HUDEP-2 (cell line): ENCODE results near the gene TEX261.
A peak's percentile ranks its signal among the peaks of the same experiment; 100 is the strongest.

Source experiments
- DNase-seq, 76 experiments: peaks; one replicate each; lab custom pipeline; 2025; ENCODE audit not compliant: unreplicated experiment in 76 of 76; lab: John Stamatoyannopoulos, UW

The TEX261 gene

DNA sequence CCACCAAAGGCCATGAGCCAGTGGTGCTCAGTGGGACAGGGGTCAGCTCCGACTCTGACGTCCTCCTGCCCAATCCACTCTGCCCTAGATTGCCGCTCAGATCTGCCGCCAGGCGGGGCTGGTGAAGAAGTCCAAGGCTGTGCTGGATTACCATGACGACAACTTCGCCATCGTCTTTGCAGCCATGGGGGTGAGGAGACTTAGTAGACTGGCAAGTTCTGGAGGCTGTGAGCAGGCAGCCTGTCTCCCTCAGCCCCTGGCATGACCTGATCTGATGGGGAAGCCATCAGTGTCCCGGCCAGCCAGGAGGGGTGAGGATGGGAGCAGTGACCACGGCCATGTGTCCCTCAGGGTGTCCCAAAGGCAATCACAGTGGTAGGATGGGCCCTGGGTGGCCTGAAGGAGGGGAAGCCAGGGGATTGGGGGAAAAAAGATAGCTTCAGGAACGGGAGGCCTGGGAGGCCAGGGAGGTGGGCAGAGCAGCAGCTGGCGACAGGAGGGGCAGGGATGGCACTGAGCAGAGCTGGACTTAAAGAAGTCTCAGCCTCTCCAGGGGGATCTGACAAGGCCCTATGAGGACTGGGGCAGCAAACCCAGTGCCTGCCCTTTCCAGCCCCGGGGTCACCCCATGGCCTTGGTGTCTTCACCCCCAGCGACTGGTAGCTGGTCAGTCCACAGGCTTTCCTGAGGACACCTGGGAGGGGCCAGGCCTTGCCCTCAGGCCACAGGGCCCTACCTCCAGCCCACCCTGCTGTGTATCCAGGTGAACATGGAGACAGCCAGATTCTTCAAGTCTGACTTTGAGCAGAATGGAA, 33.6 kb downstream of the TEX261 start:
- DNase-seq, result no peak

DNA sequence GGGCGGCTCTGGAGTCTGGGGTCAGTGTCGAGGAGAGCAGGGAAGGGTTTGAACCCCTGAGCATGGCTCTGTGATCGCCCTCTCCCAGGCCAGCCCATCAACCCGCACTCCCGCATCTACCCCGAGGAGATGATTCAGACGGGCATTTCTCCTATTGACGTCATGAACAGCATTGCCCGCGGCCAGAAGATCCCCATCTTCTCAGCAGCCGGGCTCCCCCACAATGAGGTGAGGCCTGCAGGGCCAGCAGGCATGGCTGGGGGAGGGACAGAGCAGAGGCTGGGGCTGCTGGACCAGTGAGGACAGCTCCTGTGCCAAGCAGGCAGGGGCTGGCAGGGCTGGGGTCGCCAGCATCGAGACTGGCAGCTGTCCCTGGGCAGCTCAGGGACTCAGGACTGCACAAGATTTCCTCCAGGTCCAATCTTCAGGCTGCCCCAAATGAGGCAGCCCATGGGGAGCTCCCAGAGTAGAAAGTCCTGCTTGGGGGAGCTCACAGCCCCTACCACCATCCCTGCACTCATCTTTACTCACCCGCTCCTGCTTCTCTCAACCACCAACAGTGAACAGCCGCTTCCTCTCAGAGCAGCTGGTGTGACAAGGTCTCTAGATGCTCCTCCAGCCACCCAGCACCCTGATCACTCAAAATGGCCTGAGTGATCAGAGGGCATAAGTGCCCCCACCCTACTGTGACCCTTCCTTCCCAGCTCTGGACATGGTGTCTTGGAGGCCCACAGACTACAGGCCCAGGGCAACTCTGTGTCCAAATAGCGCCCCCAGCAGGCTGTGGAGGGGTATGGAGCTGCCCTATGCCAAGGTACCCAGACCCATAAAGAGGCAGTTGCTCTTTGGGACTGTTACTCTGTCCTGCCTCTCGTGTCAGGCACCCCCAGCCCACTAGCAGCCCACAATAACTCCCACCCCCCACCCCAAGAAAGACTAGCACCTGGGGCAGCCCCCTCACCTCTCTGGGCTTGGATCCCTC, 34.5 kb downstream of the TEX261 start:
- DNase-seq, result no peak

DNA sequence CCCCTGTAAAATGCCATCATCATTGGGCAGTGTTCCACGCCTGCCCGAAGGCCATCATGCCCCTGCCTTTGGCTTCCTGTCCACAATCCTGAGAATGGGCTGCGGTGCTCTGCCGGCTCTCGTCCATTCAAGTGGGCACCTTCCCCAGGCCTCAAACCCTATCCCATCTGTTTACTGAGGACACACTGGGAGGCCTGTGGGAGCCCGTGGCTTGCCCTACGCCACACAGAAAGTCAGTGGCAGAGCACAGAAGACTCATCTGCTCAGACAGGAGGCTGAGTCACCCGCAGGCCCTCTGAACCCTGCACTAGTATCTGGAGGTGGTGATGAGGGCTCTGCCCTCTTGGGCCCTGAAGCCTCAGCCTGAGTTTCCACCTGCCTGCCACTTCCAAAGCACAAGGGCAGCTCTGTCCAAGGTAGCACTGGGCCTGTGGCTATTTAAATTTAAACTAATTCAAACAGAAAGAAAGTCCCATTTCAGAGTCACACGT, 35.4 kb downstream of the TEX261 start:
- DNase-seq, result no peak

DNA sequence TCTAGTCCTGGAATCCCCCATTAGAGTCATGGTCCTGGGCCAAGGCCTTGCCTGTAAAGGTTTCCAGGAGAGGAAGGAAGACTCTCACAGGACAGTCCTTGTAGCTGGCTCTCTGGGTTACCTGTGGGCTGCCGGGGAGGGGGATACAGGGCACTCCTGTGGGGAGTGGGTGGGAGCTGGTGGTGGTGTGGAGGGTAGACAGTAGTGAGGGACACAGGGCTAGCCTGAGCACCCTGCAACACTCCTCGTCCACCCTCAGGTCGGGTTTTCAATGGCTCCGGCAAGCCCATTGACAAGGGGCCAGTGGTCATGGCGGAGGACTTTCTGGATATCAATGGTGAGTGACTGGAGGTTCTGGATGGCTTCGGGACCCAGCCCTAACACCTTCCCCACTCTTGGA, 35.9 kb downstream of the TEX261 start:
- DNase-seq, result no peak

DNA sequence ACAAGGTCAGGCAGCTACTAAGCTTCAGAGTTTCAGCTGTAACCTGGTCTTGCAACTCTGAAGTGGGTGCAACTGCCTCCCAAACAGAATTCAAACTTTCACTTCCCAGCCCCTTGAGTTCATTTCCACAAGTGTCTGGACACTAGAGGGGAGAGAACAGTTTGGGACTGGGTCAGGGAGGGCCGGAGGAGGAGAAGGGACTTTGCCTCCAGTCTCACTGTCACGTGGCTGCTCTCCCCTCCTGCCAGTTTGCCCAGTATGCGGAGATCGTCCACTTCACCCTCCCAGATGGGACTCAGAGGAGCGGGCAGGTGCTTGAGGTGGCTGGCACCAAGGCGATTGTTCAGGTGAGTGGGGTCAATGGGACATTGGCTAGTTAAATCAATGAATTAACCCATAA, 36.9 kb downstream of the TEX261 start:
- no peak for DNase-seq

DNA sequence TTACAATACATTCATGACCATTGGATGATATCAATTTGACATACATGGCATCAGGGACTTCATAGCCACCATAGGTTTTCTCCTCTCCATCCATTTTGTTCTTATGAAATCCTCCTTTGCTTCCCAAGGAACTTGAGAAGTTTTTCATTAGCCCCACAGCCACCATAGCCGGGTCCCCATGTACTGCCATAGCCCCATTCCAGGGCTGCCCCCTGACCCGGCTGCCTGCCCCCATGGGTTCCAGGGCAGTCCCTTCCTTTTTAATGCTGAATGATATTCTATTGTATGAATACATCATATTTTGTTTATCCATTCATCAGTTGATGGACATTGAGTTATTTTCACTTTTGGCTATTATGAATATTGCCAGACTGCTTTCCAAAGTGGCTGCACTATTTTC, 38.5 kb downstream of the TEX261 start:
- DNase-seq, result no peak

DNA sequence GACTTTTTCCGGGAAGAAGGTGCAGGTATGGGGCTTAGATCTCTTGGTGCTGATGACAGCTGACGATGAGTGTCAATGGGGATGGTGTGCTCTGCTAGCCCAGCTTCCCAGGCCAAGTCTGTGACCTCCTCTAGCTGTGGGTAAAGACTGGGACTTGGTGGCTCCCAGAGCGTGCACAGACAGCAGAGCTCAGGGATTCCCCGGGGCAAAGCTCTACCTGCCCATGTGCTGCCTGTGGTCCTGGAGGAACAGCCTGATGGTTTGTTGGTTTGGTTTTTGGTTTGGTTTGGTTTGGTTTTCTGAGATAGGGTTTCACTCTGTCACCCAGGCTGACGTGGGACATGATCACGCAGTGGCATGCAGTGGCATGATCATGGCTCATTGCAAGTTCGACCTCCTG, 39.8 kb downstream of the TEX261 start:
- no peak for DNase-seq

DNA sequence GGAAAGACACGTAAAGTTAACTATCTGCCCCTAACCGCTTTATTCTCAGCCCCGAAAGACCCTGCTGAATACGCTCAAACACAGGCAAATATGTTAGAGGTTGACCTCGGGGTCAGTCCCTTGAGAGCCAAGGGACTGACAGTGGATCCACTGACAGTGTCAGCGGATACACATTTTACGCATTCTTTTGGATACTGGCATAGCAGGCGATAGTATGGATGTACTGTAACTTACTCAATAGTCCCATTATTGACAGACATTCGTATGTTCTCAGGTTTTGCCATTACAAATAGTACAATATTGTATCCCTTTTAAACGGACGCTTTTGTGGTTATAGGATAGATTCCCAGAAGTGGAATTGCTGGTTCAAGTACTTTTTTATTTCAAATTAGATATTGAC, 45.6 kb downstream of the TEX261 start:
- DNase-seq, result no peak

DNA sequence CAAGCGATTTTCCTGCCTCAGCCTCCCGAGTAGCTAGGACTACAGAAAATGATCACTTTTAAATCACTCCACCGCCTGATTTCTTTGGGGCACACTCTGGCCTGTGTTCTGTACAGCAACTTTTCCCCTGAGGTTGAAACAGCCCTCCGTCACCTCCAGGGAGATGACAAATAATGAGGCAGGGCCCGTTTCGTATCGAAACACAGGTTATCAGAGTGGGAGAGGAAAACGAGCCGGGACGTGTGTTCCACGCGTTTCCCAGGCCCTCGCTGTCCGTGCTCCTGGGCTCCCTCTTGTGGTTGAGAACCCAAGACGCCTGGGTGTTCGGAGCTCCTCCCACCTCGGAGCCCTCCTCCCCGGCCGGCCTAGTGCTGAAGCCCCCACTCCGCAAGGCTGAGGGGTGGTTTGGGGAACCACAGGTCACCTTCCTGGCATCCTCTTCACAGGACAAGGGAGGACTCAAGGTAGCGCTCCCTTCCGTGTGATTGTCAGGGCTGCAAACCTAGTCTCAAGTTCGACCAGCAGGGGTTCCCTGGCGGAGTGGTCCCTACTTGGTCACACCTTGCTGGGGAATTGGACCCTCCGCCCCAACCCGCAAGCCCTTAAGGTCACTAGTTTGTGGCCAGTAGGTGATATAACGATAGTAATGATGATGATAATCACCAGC, 46.2 kb downstream of the TEX261 start:
- peak in 59 of 76 experiments; percentile 4 to 73 (median 49) for DNase-seq

DNA sequence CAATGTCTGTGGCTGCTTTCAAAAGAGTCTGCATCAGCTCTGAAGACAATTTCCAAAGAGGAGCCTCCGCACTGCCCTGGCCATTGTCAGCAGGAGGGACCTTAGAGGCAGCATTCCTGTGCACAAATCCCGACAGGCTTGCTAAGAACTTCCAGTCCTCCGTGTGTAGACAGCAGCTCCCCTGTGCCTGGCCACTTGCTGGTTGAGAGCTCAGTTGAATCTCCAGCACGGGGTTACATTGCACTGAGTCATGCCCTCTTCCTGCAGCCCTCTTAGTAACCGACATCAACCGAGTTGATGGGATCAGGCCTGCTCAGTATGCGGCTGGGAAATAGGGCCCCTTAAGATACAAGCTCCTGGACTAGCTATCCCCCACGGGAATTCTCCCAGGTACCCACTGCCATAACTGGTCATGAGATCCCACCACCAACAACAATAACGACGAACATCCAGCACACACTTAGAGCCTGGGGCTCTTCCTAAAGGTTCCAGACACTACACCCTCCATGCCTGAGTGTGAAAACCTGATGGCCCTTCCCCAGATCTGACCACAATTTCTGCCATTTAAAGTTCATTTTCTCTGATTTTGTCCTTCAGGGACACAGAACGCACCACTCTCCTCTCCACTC, 47.0 kb downstream of the TEX261 start:
- no peak for DNase-seq

DNA sequence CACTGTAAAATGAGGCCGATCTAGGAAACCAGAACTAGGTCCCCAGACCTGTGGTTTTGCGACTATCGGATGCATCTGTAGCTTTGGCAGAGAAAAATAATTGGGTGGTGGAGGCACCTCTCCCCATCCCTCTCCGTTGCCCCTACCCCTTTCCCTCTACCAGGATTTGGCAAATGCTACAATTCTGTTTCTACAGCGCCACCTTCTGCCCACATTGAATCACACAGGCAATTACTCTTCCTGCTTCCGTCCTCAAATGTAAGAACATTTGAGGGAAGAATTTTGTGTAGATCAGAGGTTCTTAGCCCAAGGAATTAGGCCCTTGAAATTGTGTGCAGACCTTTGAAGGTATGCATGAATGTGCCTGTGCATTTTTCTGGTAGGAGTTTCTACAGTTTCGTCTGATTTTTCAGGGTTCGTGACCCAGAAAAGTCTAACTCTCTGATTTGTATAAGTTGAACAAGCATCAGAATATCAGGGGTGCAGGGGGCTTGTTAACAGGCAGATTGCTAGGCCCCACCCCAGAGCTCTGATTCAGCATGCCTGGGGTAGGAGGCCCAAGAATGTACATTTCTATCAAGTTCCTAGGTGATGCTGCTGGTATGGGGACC, 47.7 kb downstream of the TEX261 start:
- peak in 23 of 76 experiments; percentile 2 to 36 (median 17) for DNase-seq

DNA sequence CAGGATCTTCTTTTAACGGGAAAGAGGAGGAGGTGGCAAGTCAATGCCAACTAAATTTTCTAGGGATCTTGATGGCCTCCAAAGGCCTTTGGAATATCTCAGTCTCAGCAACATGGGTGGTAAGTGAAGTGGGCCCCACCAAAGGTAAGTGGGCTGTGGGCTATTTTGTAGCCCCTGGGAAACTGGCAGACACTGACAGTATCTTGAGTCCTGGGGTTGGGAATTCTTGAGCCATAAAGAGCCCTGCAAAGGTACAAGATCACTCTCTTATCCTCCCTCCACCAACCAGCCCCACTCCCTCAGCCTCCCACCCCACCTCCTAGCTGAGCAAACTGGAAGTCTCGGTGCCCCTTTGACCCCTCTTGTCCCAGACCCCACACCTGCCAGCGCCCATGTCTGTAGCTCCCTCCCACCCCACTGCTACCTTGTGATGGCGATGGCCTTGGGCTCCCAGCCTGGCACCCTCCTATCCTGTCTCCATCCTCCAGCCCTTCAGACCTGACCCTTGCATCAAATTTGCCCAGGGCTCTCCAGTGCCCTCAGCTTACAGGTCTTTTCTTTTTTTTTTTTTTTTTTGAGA, 50.5 kb downstream of the TEX261 start:
- DNase-seq, result no peak

DNA sequence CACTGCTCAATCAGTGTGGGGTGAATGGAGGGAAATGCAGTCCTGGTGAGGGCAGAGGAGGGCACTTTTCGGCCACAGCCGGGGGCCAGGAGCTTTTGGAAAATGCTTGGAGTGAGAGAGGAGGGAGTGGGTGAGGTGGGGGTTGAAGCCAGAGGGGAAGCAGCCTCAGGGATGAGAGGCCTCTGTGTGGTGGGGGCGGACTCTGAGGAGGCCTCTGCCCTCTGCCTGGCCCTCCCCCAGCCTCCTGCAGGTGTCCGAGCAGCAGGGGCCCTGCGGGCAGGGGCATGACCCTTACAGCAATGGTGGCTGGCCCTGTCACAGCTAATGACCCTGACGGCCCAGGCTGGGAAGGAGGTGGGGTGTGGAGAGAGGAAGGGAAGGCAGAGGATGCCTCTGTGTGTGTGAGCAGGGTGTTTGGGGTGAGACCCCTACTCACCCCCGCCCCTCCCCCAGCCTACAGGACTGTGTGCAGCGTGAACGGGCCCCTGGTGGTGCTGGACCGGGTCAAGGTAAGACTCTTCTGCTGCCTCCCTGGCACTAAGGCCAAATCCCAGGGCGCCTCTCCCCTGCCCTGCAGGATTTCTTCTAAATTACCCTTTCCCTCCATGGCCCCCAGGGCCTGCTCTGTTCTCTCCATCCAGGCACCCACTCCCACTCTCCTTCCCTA, 51.3 kb downstream of the TEX261 start:
- no peak for DNase-seq

DNA sequence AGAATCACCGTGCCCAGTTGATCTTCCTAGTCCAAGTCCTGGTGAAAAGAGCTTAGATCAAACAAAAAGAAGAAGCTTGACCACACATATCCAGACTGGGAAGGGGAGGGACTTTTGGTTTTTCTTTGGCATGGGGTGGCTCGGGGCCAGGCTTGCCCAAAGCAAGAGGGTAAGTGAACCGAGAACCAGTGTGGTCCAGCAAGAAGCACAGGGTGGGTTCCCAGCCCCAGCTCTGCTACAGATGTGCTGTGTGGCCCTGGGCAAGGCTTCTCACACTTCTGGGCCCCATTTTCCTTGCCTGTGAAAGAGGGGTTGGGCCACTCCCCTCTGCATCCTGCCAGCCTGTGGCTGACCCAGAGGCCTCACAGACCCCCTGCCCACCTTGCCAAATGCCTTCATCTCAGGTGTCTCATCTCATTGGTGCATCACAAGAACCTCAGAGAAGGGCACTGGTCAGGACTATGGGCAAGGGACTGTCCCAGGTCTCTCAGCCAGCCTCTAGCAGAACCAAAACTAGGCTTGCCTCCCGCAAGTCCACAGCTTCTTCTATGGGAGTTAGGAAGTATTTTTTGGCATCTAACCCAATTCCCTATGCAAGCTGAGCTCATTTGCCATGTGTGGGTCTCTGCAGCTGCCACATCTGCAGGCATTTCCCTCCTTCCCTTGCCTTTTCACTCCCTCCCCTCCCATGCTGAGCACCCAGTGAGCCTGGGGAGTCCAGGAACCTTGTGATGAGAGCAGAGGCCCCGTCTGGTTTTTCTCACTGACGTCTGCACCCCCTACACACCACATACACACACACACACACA, 52.1 kb downstream of the TEX261 start:
- DNase-seq, result no peak

DNA sequence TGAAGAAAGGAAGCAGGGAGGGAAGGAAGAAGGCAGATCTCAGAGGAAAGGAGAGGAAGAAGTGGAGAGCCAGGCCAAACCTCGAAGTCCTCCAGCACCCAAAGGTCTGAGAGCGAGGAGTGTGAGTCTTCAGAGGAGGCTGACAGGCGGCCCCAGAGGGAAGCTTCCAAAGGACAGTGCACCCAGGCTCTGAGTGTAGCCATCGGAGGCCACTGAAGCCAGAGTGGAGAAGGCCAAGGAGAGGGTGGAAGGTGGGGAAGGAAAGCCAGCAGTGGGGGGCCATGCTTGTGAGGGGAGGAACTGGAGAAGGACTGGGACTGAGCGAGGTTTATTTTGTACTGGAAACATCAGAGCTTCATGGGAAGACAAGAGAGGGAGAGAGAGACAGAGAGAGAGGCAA, 53.0 kb downstream of the TEX261 start:
- no peak for DNase-seq

DNA sequence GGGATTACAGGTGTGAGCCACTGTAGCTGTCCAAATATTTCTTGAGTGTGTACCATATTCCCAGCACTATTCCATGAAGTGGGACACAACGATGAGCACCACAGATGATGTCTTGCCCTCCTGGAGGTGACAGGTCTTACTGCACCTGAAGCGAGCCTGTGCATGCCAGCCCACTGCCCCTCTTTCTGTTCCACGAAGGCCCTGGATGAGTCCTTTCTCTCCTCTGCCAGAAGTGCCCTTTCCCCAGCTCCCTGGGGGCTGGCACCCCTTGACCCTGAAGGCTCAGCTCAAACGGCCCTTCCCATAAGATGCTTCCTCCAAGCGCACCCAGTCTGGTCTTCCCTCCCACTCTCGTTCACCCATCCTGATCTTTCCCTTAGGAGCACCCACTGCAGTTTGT, 53.5 kb downstream of the TEX261 start:
- no peak for DNase-seq

DNA sequence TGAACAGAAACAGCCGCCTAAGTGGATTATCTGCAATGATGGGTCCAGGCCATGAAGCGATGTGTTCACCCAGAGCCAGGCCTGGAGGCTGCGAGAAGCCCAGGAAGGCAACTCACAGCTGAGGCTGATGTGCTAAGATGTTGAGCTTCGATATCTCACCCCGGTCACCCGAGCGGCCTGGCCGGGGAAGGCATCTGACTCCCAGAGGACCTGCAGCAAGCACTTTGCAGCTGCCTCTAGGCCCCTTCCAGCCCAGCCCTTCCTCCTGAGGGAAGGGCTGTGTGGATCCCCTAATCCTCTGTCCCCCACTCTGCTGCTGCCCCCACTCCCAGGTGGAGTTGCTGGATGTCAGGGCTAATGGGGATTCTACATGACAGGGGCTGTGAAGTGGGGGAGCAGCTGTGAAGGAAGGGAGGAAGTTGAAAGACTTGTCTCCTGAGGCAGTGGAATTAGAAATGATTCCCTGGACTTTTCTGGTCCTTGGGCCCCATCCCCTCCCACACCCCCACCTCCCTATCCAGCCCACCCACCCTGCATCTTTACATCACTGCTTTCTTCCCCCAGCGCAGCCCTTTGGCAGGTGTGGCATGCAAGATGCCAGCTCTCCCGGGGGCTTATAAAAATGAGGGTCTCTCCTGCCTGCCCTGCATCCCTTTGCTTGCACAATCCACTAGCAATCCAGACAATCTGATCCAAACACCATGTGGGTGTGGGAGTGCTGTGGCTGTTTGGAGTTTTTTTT, 54.7 kb downstream of the TEX261 start:
- DNase-seq, result no peak
